Activated CD4-positive, alpha-beta T cell treated with anti-CD3 and anti-CD28 coated beads, Interleukin-2, amount 50 U/mL, for 16 hours (primary cell): Measurements from ENCODE around the gene MPST.
"Not testable (repeated sequence)": the region's sequence is repeated elsewhere in the genome, so short reads cannot be mapped to it uniquely, and the experiment has no call there.

ENCODE experiments used
- DNase-seq: peaks from one replicate; pipeline ENCODE4 v3.0.0-alpha.2; 2020

The MPST gene

GRCh38 chr22:37063431-37064420, 44.2 kb downstream of the MPST start:
- DNase-seq = no peak

GRCh38 chr22:37064553-37064952, 45.0 kb downstream of the MPST start:
- DNase-seq = no peak

GRCh38 chr22:37065180-37065579, 45.6 kb downstream of the MPST start:
- DNase-seq = no peak

- DNase-seq = no peak
Observed at GRCh38 chr22:37065961-37066360, 46.4 kb downstream of the MPST start.

- DNase-seq = no peak
Observed at GRCh38 chr22:37067428-37067827, 47.9 kb downstream of the MPST start.

GRCh38 chr22:37068859-37069258, 49.3 kb downstream of the MPST start:
- DNase-seq = no peak

- DNase-seq = no peak
Observed at GRCh38 chr22:37069319-37069718, 49.8 kb downstream of the MPST start.

- no peak for DNase-seq
Observed at GRCh38 chr22:37069719-37070118, 50.2 kb downstream of the MPST start.

- DNase-seq = no peak
Observed at GRCh38 chr22:37070334-37070733, 50.8 kb downstream of the MPST start.

- DNase-seq = no peak
Observed at GRCh38 chr22:37070744-37071143, 51.2 kb downstream of the MPST start.

- DNase-seq = not testable (repeated sequence)
Observed at GRCh38 chr22:37071850-37072592, 52.5 kb downstream of the MPST start.

GRCh38 chr22:37072673-37073072, 53.1 kb downstream of the MPST start:
- DNase-seq = no peak

- no peak for DNase-seq
Observed at GRCh38 chr22:37074537-37074936, 55.0 kb downstream of the MPST start.

- DNase-seq = no peak
Observed at GRCh38 chr22:37075046-37075445, 55.5 kb downstream of the MPST start.

- DNase-seq = no peak
Observed at GRCh38 chr22:37075822-37076433, 56.4 kb downstream of the MPST start.

- peak; percentile 87 for DNase-seq
Observed at GRCh38 chr22:37077802-37078448, 58.4 kb downstream of the MPST start.

- no peak for DNase-seq
Observed at GRCh38 chr22:37079158-37079557, 59.6 kb downstream of the MPST start.
